PC-3 (cell line): Measurements from ENCODE around the gene RIMBP2. TPM values are rescaled to one million over a fixed set of nuclear protein-coding genes. Genes with fewer than 3 reads are reported as not detected.

Experiments
- ATAC-seq: fragments of 200-7000 bp; cut with Tn5 transposase; 2 replicates; pipeline ENCODE4 v1.9.1; 2020; ENCODE audit warnings: mild to moderate bottlenecking, moderate library complexity
- BruUV-seq: library from RNA; stranded (reverse); fragments of 400-500 nt; replicated peaks from 2 replicates; lab custom pipeline; 2021; lab: Mats Ljungman, UMichigan
- CTCF ChIA-PET: fragments of 300-600 bp; sonication (Branson Sonifier 250); formaldehyde crosslinking; loops from one replicate; lab custom pipeline; 2022; ENCODE audit warnings: antibody characterized with exemption; lab: Charles Lee
- POLR2A ChIA-PET: fragments of 300-600 bp; sonication (Branson Sonifier 250); formaldehyde crosslinking; loops from one replicate; lab custom pipeline; 2022; ENCODE audit warnings: antibody characterized with exemption; ENCODE audit not compliant: unreplicated experiment; lab: Charles Lee
- DNase-seq: peaks from one replicate; pipeline ENCODE4 v3.0.0-alpha.2; 2015
- H2AFZ ChIP-seq: fragments of 300-600 bp; sonication (generic); 2 replicates; pipeline ENCODE4 v1.6.0; 2016; ENCODE audit warnings: antibody characterized with exemption, low read length
- H3F3A ChIP-seq: fragments of 300-600 bp; sonication (generic); one replicate; pipeline ENCODE4 v1.6.0; 2017; ENCODE audit warnings: antibody characterized with exemption, low read length, control low read depth, mild to moderate bottlenecking; ENCODE audit not compliant: unreplicated experiment
- H3K27ac ChIP-seq: fragments of 300-600 bp; sonication (generic); 2 replicates; pipeline ENCODE4 v1.5.1; 2016; ENCODE audit warnings: mild to moderate bottlenecking, low read length
- H3K27me3 ChIP-seq: fragments of 300-600 bp; sonication (generic); 2 replicates; pipeline ENCODE4 v1.6.1; 2016; ENCODE audit warnings: low read length, mixed read lengths
- H3K36me3 ChIP-seq: fragments of 300-600 bp; sonication (generic); 2 replicates; pipeline ENCODE4 v1.6.1; 2016; ENCODE audit warnings: low read depth, mixed run types, low read length, mixed read lengths
- H3K4me1 ChIP-seq: fragments of 300-600 bp; sonication (generic); 2 replicates; pipeline ENCODE4 v1.5.1; 2016; ENCODE audit warnings: low read length; ENCODE audit not compliant: insufficient read depth
- H3K4me2 ChIP-seq: fragments of 300-600 bp; sonication (generic); 2 replicates; pipeline ENCODE4 v1.6.0; 2016; ENCODE audit warnings: low read length
- H3K4me3 ChIP-seq: fragments of 300-600 bp; sonication (generic); 2 replicates; pipeline ENCODE4 v1.5.1; 2016; ENCODE audit warnings: mild to moderate bottlenecking, low read length, mixed read lengths
- H3K79me2 ChIP-seq: fragments of 300-600 bp; sonication (generic); 2 replicates; pipeline ENCODE4 v1.6.1; 2017; ENCODE audit warnings: low read length, mixed read lengths
- H3K9ac ChIP-seq: fragments of 300-600 bp; sonication (generic); 2 replicates; pipeline ENCODE4 v1.6.0; 2016; ENCODE audit warnings: mild to moderate bottlenecking, low read length
- H3K9me2 ChIP-seq: fragments of 300-600 bp; sonication (generic); replicated peaks from 2 replicates; pipeline ENCODE4 v1.6.1; 2016; ENCODE audit warnings: mixed run types, low read length, mixed read lengths
- H3K9me3 ChIP-seq: fragments of 300-600 bp; sonication (generic); 2 replicates; pipeline ENCODE4 v1.6.1; 2016; ENCODE audit warnings: low read length, mixed read lengths
- H4K20me1 ChIP-seq: fragments of 300-600 bp; sonication (generic); 2 replicates; pipeline ENCODE4 v1.6.1; 2016; ENCODE audit warnings: low read length, mixed read lengths
- EZH2 ChIP-seq: fragments of 300-600 bp; sonication (generic); IDR thresholded peaks from one replicate; pipeline ENCODE4 v1.6.1; 2017; ENCODE audit warnings: antibody characterized with exemption, mild to moderate bottlenecking, low read length; ENCODE audit not compliant: unreplicated experiment
- EZH2phosphoT487 ChIP-seq: fragments of 300-600 bp; sonication (generic); IDR thresholded peaks from 2 replicates; pipeline ENCODE4 v1.6.1; 2018; ENCODE audit warnings: mild to moderate bottlenecking, antibody characterized with exemption, low read length, borderline replicate concordance
- intact Hi-C: fragments of 100-400 bp; cut with micrococcal nuclease; formaldehyde crosslinking; loops from 2 replicates; pipeline ENCODE4 v1.9.0; 2023
- total RNA-seq: library from RNA; depleted of rRNA; stranded (reverse); fragments of >200 nt; gene quantifications from 2 replicates; pipeline ENCODE4 v1.2.3, GENCODE V29; 2014
- TF ChIP-seq, protein P1 (sequence below): fragments of 300-600 bp; sonication (generic); conservative IDR thresholded peaks from 2 replicates; pipeline ENCODE4 v1.5.1; 2017; ENCODE audit warnings: antibody characterized with exemption, low read depth, mild to moderate bottlenecking, low read length

RIMBP2 gene
- total RNA-seq, 1 experiment from 2014 or later = not detected

GRCh38 chr12:130680451-130680990 lies 35.6 kb downstream of the RIMBP2 start:
- Histone ChIP-seq H3K27me3 (no peaks in the 10 kb centered on the region), H3K9me2 (no peaks in the 10 kb centered on the region), H3K27ac (no peak overlapping the region), H4K20me1 (no peaks in the 10 kb centered on the region), H3F3A (no peaks in the 10 kb centered on the region), H2AFZ (no peak overlapping the region), H3K4me1 (no peaks in the 10 kb centered on the region), H3K36me3 (no peaks in the 10 kb centered on the region), H3K9me3 (no peaks in the 10 kb centered on the region), H3K9ac (no peak overlapping the region), H3K4me2 (no peak overlapping the region), H3K79me2 (no peaks in the 10 kb centered on the region), H3K4me3 (no peak overlapping the region)
- no TSS peak for BruUV-seq
- ChIA-PET CTCF (no interaction called here), POLR2A (no interaction called here)
- DNase-seq (no peak), ATAC-seq (no peak)
- intact Hi-C loops = no loop called here
- TF ChIP-seq EZH2phosphoT487 = no peak
- no peak for TF ChIP-seq EZH2
- TF ChIP-seq, protein P1, sequence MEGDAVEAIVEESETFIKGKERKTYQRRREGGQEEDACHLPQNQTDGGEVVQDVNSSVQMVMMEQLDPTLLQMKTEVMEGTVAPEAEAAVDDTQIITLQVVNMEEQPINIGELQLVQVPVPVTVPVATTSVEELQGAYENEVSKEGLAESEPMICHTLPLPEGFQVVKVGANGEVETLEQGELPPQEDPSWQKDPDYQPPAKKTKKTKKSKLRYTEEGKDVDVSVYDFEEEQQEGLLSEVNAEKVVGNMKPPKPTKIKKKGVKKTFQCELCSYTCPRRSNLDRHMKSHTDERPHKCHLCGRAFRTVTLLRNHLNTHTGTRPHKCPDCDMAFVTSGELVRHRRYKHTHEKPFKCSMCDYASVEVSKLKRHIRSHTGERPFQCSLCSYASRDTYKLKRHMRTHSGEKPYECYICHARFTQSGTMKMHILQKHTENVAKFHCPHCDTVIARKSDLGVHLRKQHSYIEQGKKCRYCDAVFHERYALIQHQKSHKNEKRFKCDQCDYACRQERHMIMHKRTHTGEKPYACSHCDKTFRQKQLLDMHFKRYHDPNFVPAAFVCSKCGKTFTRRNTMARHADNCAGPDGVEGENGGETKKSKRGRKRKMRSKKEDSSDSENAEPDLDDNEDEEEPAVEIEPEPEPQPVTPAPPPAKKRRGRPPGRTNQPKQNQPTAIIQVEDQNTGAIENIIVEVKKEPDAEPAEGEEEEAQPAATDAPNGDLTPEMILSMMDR = no peak

- ATAC-seq = no peak
- H3K9me2 ChIP-seq = no peaks in the 10 kb centered on the region
Measured at GRCh38 chr12:130677957-130678558, 38.0 kb downstream of the RIMBP2 start.

GRCh38 chr12:130675791-130676190 lies 40.3 kb downstream of the RIMBP2 start:
- H3K4me3 ChIP-seq = no peak overlapping the region
- H3K27ac ChIP-seq = no peak overlapping the region
- no peaks in the 10 kb centered on the region for H3K9me3 ChIP-seq
- ATAC-seq (no peak), DNase-seq (no peak)
- H3K4me1 ChIP-seq = no peaks in the 10 kb centered on the region
- BruUV-seq = no TSS peak
- no peaks in the 10 kb centered on the region for H3K79me2 ChIP-seq
- intact Hi-C loops = no loop called here
- H2AFZ ChIP-seq = no peak overlapping the region
- H3K36me3 ChIP-seq = no peaks in the 10 kb centered on the region
- no peak overlapping the region for H3K9ac ChIP-seq
- ChIA-PET CTCF (no interaction called here), POLR2A (no interaction called here)
- no peaks in the 10 kb centered on the region for H3F3A ChIP-seq
- H3K27me3 ChIP-seq = no peaks in the 10 kb centered on the region
- H3K9me2 ChIP-seq = no peaks in the 10 kb centered on the region
- no peak overlapping the region for H3K4me2 ChIP-seq
- TF ChIP-seq EZH2phosphoT487 (no peak), EZH2 (no peak)
- TF ChIP-seq, protein P1 = no peak
- H4K20me1 ChIP-seq = no peaks in the 10 kb centered on the region

More at GRCh38 chr12:130677957-130678558, 38.0 kb downstream of the RIMBP2 start:
- H3K4me3 ChIP-seq = no peak overlapping the region
- H4K20me1 ChIP-seq = no peaks in the 10 kb centered on the region
- no peak for DNase-seq
- POLR2A ChIA-PET = no interaction called here
- intact Hi-C loops = no loop called here
- no peak overlapping the region for H3K4me2 ChIP-seq
- no peaks in the 10 kb centered on the region for H3K9me3 ChIP-seq
- no peaks in the 10 kb centered on the region for H3K27me3 ChIP-seq
- CTCF ChIA-PET = no interaction called here
- BruUV-seq = no TSS peak
- no peaks in the 10 kb centered on the region for H3F3A ChIP-seq
- no peak overlapping the region for H3K9ac ChIP-seq
- TF ChIP-seq, protein P1 = no peak
- TF ChIP-seq EZH2 (no peak), EZH2phosphoT487 (no peak)
- no peaks in the 10 kb centered on the region for H3K4me1 ChIP-seq
- no peaks in the 10 kb centered on the region for H3K79me2 ChIP-seq
- no peak overlapping the region for H3K27ac ChIP-seq
- H2AFZ ChIP-seq = no peak overlapping the region
- H3K36me3 ChIP-seq = no peaks in the 10 kb centered on the region
